ENCODE data around the gene IMPA2.

DNA sequence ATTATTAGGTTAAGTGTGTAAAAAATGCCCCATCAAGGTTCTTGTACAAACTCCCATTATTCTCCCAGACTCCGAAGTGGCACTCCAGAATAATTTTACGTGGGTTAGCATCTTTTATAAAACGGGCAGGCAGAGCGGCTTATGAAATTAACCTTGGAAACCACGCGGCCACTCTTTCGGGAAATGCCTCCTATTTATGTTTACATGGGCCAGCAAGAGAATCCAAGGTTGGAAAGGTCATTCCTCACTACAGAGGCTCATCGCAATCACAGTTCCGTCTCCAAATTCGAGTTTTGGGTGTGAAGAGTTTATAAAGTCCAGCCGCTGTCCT, 1.2 kb upstream of the IMPA2 start:
- TF ChIP-seq CTCF (IDR thresholded peaks at IDR 0.05), result no peak
- TF ChIP-seq POLR2A (IDR thresholded peaks at IDR 0.05), result no peak

Data from right lobe of liver (tissue), 4 donors.